GM12878 (cell line): ENCODE measurements around the gene RXFP1. TPM values are rescaled to one million over a fixed set of nuclear protein-coding genes. Genes with fewer than 3 reads are reported as not detected.

Source experiments
- CBFB ChIP-seq: IDR thresholded peaks from 2 replicates; pipeline ENCODE4 v1.6.1; 2016; ENCODE audit warnings: antibody characterized with exemption, low read depth
- CBX5 ChIP-seq: sonication (generic); IDR thresholded peaks from 2 replicates; pipeline ENCODE4 v1.6.1; 2016; ENCODE audit warnings: low read depth, moderate library complexity, mild to moderate bottlenecking, inconsistent platforms
- CEBPB ChIP-seq, 2 experiments: fragments of 150-350 bp in 1 of 2; IDR thresholded peaks; 2 replicates each; pipeline ENCODE4 v1.6.1; 2012 to 2014; ENCODE audit warnings: low read depth in 2 of 2, low read length in 2 of 2, borderline replicate concordance in 1 of 2, inconsistent platforms in 1 of 2
- E2F4 ChIP-seq: IDR thresholded peaks from 2 replicates; pipeline ENCODE4 v1.6.1; 2012; ENCODE audit warnings: low read depth, low read length, improper control_type of control experiment
- IRF5 ChIP-seq: fragments of 450-650 bp; IDR thresholded peaks from 2 replicates; pipeline ENCODE4 v1.6.1; 2017; ENCODE audit warnings: borderline replicate concordance
- KLF5 ChIP-seq: fragments of 450-650 bp; IDR thresholded peaks from 2 replicates; pipeline ENCODE4 v1.6.1; 2014; ENCODE audit warnings: mild to moderate bottlenecking; ENCODE audit not compliant: partially characterized antibody
- NFXL1 ChIP-seq: fragments of 450-650 bp; IDR thresholded peaks from 2 replicates; pipeline ENCODE4 v1.6.1; 2017; ENCODE audit warnings: antibody characterized with exemption, mild to moderate bottlenecking, borderline replicate concordance
- NKRF ChIP-seq: fragments of 450-650 bp; conservative IDR thresholded peaks from 2 replicates; pipeline ENCODE4 v1.6.1; 2017; ENCODE audit warnings: mild to moderate bottlenecking, moderate library complexity
- PKNOX1 ChIP-seq: fragments of 450-650 bp; IDR thresholded peaks from 2 replicates; pipeline ENCODE4 v1.6.1; 2016; ENCODE audit warnings: mild to moderate bottlenecking
- PML ChIP-seq: IDR thresholded peaks from 2 replicates; pipeline ENCODE4 v1.6.1; 2012; ENCODE audit warnings: low read length, inconsistent platforms
- POLR2AphosphoS2 ChIP-seq: IDR thresholded peaks from 2 replicates; pipeline ENCODE4 v1.6.1; 2011; ENCODE audit warnings: low read depth, mild to moderate bottlenecking, low read length, improper control_type of control experiment, moderate library complexity
- POU2F2 ChIP-seq: IDR thresholded peaks from 3 replicates; pipeline ENCODE4 v1.6.1; 2011; ENCODE audit warnings: low read depth, mild to moderate bottlenecking, low read length, borderline replicate concordance
- RB1 ChIP-seq: fragments of 450-650 bp; formaldehyde crosslinking; IDR thresholded peaks from 2 replicates; pipeline ENCODE4 v1.6.1; 2017; ENCODE audit warnings: mild to moderate bottlenecking, borderline replicate concordance
- RCOR1 ChIP-seq: conservative IDR thresholded peaks from 2 replicates; pipeline ENCODE4 v1.6.1; 2012; ENCODE audit warnings: low read depth, low read length, improper control_type of control experiment
- RFX5 ChIP-seq: IDR thresholded peaks from 2 replicates; pipeline ENCODE4 v1.6.1; 2011; ENCODE audit warnings: low read depth, low read length, improper control_type of control experiment
- SUPT20H ChIP-seq: IDR thresholded peaks from 2 replicates; pipeline ENCODE4 v1.6.1; 2011; ENCODE audit warnings: low read depth, mild to moderate bottlenecking, low read length, moderate library complexity, borderline replicate concordance; ENCODE audit not compliant: control insufficient read depth
- TARDBP ChIP-seq: IDR thresholded peaks from 2 replicates; pipeline ENCODE4 v1.6.1; 2016; ENCODE audit warnings: borderline replicate concordance
- TCF12 ChIP-seq: IDR thresholded peaks from 2 replicates; pipeline ENCODE4 v1.6.1; 2011; ENCODE audit warnings: low read depth, mild to moderate bottlenecking, low read length
- ZNF24 ChIP-seq: fragments of 450-650 bp; IDR thresholded peaks from 2 replicates; pipeline ENCODE4 v1.6.1; 2017; ENCODE audit warnings: antibody characterized with exemption, mild to moderate bottlenecking
- ZNF687 ChIP-seq: fragments of 450-650 bp; IDR thresholded peaks from 2 replicates; pipeline ENCODE4 v1.6.1; 2017; ENCODE audit warnings: mild to moderate bottlenecking, moderate library complexity
- ZZZ3 ChIP-seq: IDR thresholded peaks from 2 replicates; pipeline ENCODE4 v1.6.1; 2011; ENCODE audit warnings: low read depth; ENCODE audit not compliant: control insufficient read depth, insufficient read length
- polyA plus RNA-seq, 11 experiments: library from polyadenylated mRNA; depleted of rRNA in 4 of 11; unstranded in 6 of 11; stranded (reverse) in 5 of 11; fragments of >200 nt; fragmentation: Nextera tagmentation in 4 of 11; fragmentation: Illumina TruSeq in 1 of 11; extraction: Ambion mirVana in 4 of 11; extraction: Trizol in 1 of 11; gene quantifications; 1 replicate in 1 of 11; 2 replicates in 10 of 11; pipeline versions ENCODE4 v1.2.1 to v1.2.3, GENCODE V29; 2011 to 2016; ENCODE audit warnings: inconsistent platforms in 2 of 11, missing spikeins in 2 of 11, low read depth in 1 of 11
- total RNA-seq, 4 experiments: library from RNA; depleted of rRNA in 3 of 4; stranded (reverse); fragments of >200 nt in 3 of 4; fragmentation: Illumina TruSeq in 1 of 4; extraction: Trizol in 1 of 4; gene quantifications; 2 replicates each; pipeline versions ENCODE4 v1.2.1 to v1.2.3, GENCODE V29; 2013 to 2021

Gene RXFP1
- total and polyA plus RNA-seq, 10 of the 15 experiments (the other 5 are each of a cell fraction or from before 2014, with no cell fraction given): 0.12 TPM; not detected in 9

- no peak for TF ChIP-seq SUPT20H
- no peak for TF ChIP-seq RFX5
- TF ChIP-seq NFXL1: no peak
- no peak for TF ChIP-seq RB1
- TF ChIP-seq KLF5: no peak
- no peak for TF ChIP-seq ZNF24
- no peak for TF ChIP-seq CEBPB (IDR thresholded peaks at IDR 0.05; ENCODE audit: borderline replicate concordance in 1 of 2, low read depth in 2 of 2, low read length in 2 of 2)
- no peak for TF ChIP-seq POLR2AphosphoS2
- 0 out of 2 replicates have a peak, but pooled peaks have one; percentile 17 for TF ChIP-seq PKNOX1
- no peak for TF ChIP-seq POU2F2
- TF ChIP-seq ZNF687: 0 out of 2 replicates have a peak, but pooled peaks have one; percentile 16
- TF ChIP-seq TARDBP: no peak
- no peak for TF ChIP-seq IRF5
- TF ChIP-seq TCF12: no peak
- TF ChIP-seq CBX5: no peak
- TF ChIP-seq NKRF: no peak
- no peak for TF ChIP-seq RCOR1
- no peak for TF ChIP-seq CBFB
- no peak for TF ChIP-seq PML
- TF ChIP-seq ZZZ3: no peak
- no peak for TF ChIP-seq E2F4
Observed at GRCh38 chr4:158670975-158671664, 149.4 kb downstream of the RXFP1 start (continued).
